ENCODE measurements around the gene ATP9A.

DNA sequence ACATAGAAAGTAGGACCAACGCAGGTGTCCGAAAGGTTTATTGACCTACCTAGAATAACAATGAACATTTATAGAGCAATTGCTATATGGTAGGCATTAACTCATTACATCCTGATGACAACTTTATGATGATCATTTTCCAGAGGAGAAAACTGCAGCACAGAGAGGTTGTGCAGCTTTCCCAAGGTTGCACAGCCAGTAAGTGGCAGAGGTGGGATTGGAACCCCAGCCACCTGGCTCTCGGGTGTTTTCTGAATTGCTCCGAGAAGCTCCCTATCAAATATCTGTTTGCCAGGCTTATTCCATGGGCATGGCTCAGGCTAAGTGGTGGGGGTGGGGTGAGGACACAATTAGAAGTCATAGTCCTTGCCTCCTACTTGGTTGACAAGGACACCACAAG is 201.6 kb downstream of the ATP9A start:
- TF ChIP-seq, protein P1, sequence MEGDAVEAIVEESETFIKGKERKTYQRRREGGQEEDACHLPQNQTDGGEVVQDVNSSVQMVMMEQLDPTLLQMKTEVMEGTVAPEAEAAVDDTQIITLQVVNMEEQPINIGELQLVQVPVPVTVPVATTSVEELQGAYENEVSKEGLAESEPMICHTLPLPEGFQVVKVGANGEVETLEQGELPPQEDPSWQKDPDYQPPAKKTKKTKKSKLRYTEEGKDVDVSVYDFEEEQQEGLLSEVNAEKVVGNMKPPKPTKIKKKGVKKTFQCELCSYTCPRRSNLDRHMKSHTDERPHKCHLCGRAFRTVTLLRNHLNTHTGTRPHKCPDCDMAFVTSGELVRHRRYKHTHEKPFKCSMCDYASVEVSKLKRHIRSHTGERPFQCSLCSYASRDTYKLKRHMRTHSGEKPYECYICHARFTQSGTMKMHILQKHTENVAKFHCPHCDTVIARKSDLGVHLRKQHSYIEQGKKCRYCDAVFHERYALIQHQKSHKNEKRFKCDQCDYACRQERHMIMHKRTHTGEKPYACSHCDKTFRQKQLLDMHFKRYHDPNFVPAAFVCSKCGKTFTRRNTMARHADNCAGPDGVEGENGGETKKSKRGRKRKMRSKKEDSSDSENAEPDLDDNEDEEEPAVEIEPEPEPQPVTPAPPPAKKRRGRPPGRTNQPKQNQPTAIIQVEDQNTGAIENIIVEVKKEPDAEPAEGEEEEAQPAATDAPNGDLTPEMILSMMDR (IDR thresholded peaks at IDR 0.05): no peak
- no peak for TF ChIP-seq POLR2A (IDR thresholded peaks at IDR 0.05)
